H1 (cell line): ENCODE measurements around the gene PTPRC. TPM values are rescaled to one million over a fixed set of nuclear protein-coding genes. Genes with fewer than 3 reads are reported as not detected.

Experiments
- CTCF ChIA-PET: fragments of 300-600 bp; sonication (Branson Sonifier 250); formaldehyde crosslinking; loops from one replicate; lab custom pipeline; 2021; ENCODE audit not compliant: partially characterized antibody; lab: Charles Lee
- POLR2A ChIA-PET: fragments of 300-600 bp; sonication (Branson Sonifier 250); formaldehyde crosslinking; loops from one replicate; lab custom pipeline; 2021; ENCODE audit warnings: inconsistent platforms; ENCODE audit not compliant: partially characterized antibody; lab: Charles Lee
- DNase-seq, 2 experiments: peaks; one replicate each; pipeline versions ENCODE4 v3.0.0 to v3.0.0-alpha.2; 2010 to 2022; ENCODE audit warnings: low spot score in 2 of 2, low read depth in 1 of 2, mixed read lengths in 1 of 2
- FAIRE-seq: peaks from 2 replicates; lab custom pipeline; 2011; peaks lifted over from hg19 to GRCh38; lab: Jason Lieb, UNC
- H2AFZ ChIP-seq: 2 replicates; pipeline ENCODE4 v1.8.1; 2012; ENCODE audit warnings: low read length, inconsistent platforms
- H2AK5ac ChIP-seq: 2 replicates; pipeline ENCODE4 v1.6.1; 2013; ENCODE audit warnings: low read depth, low read length
- H2BK120ac ChIP-seq: replicated peaks from 2 replicates; pipeline ENCODE3; 2013; ENCODE audit warnings: low read depth, low read length, inconsistent platforms
- H2BK12ac ChIP-seq: 2 replicates; pipeline ENCODE4 v1.6.1; 2013; ENCODE audit warnings: low read depth, low read length
- H2BK15ac ChIP-seq: 2 replicates; pipeline ENCODE4 v1.6.1; 2013; ENCODE audit warnings: low read length
- H2BK20ac ChIP-seq: 2 replicates; pipeline ENCODE4 v1.6.1; 2013; ENCODE audit warnings: low read length
- H2BK5ac ChIP-seq: 2 replicates; pipeline ENCODE4 v1.6.1; 2013; ENCODE audit warnings: low read depth, low read length
- H3K14ac ChIP-seq: 2 replicates; pipeline ENCODE4 v1.6.1; 2013; ENCODE audit warnings: inconsistent platforms; ENCODE audit not compliant: insufficient read length
- H3K18ac ChIP-seq: 2 replicates; pipeline ENCODE4 v1.6.1; 2013; ENCODE audit warnings: low read length; ENCODE audit errors: extremely low read depth
- H3K23ac ChIP-seq: 2 replicates; pipeline ENCODE4 v1.6.1; 2013; ENCODE audit warnings: inconsistent platforms; ENCODE audit not compliant: insufficient read length
- H3K23me2 ChIP-seq: 2 replicates; pipeline ENCODE4 v1.6.1; 2013; ENCODE audit warnings: low read depth, low read length
- H3K27ac ChIP-seq: 2 replicates; pipeline ENCODE4 v1.6.1; 2011; ENCODE audit warnings: low read depth, low read length, inconsistent platforms
- H3K27me3 ChIP-seq, 4 experiments: replicated peaks in 1 of 4; 1 replicate in 1 of 4; 2 replicates in 3 of 4; pipeline versions ENCODE4 v1.6.1 to v1.8.1; 2011 to 2013; ENCODE audit warnings: low read length in 3 of 4, mild to moderate bottlenecking in 3 of 4, inconsistent platforms in 2 of 4, mixed read lengths in 2 of 4, moderate library complexity in 1 of 4; ENCODE audit not compliant: control insufficient read depth in 3 of 4, insufficient read depth in 3 of 4; ENCODE audit errors: extremely low read depth in 1 of 4
- H3K36me3 ChIP-seq, 4 experiments: 2 replicates each; pipeline versions ENCODE4 v1.6.1 to v1.8.1; 2011 to 2013; ENCODE audit warnings: mild to moderate bottlenecking in 4 of 4, low read length in 3 of 4, moderate library complexity in 2 of 4, control low read depth in 1 of 4, inconsistent platforms in 1 of 4; ENCODE audit not compliant: insufficient read depth in 4 of 4, control insufficient read depth in 2 of 4
- H3K4ac ChIP-seq: replicated peaks from 2 replicates; pipeline ENCODE3; 2013; ENCODE audit warnings: low read length, low read depth, mixed read lengths, inconsistent platforms; ENCODE audit not compliant: insufficient read length
- H3K4me1 ChIP-seq, 4 experiments: replicated peaks in 1 of 4; 1 replicate in 1 of 4; 2 replicates in 3 of 4; pipeline versions ENCODE4 v1.6.1 to v1.8.1; 2011 to 2013; ENCODE audit warnings: low read length in 3 of 4, inconsistent platforms in 2 of 4, mixed read lengths in 1 of 4; ENCODE audit not compliant: insufficient read depth in 4 of 4, control insufficient read depth in 3 of 4
- H3K4me2 ChIP-seq, 2 experiments: 2 replicates each; pipeline versions ENCODE4 v1.6.1 to v1.8.1; 2011 to 2013; ENCODE audit warnings: low read depth in 2 of 2, low read length in 2 of 2, control low read depth in 1 of 2, inconsistent platforms in 1 of 2, mild to moderate bottlenecking in 1 of 2; ENCODE audit not compliant: insufficient read depth in 1 of 2
- H3K4me3 ChIP-seq, 4 experiments: fragments of 200-600, 300-600 bp in 1 of 4; sonication (generic), shearing (Covaris generic), sonication (Bioruptor Twin) in 1 of 4; 2 replicates each; pipeline versions ENCODE4 v1.5.1 to v1.8.1; 2011 to 2016; ENCODE audit warnings: low read length in 4 of 4, low read depth in 3 of 4, control low read depth in 2 of 4, inconsistent platforms in 2 of 4, mild to moderate bottlenecking in 2 of 4, mixed read lengths in 1 of 4, moderate library complexity in 1 of 4; ENCODE audit not compliant: insufficient read depth in 2 of 4; ENCODE audit errors: extremely low read depth in 1 of 4
- H3K56ac ChIP-seq: replicated peaks from 2 replicates; pipeline ENCODE3; 2013; ENCODE audit warnings: low read depth, mild to moderate bottlenecking, mixed read lengths, low read length, inconsistent platforms; ENCODE audit not compliant: insufficient read length
- H3K79me1 ChIP-seq: 2 replicates; pipeline ENCODE4 v1.6.1; 2013; ENCODE audit warnings: low read depth, low read length, control low read depth
- H3K79me2 ChIP-seq, 2 experiments: 2 replicates each; pipeline versions ENCODE4 v1.6.1 to v1.8.1; 2012 to 2013; ENCODE audit warnings: low read length in 2 of 2, mild to moderate bottlenecking in 2 of 2, inconsistent platforms in 1 of 2; ENCODE audit not compliant: insufficient read depth in 2 of 2, control insufficient read depth in 1 of 2
- H3K9ac ChIP-seq, 4 experiments: replicated peaks in 1 of 4; 1 replicate in 1 of 4; 2 replicates in 3 of 4; pipeline versions ENCODE4 v1.6.1 to v1.8.1; 2011 to 2013; ENCODE audit warnings: low read depth in 3 of 4, low read length in 3 of 4, control low read depth in 2 of 4, mild to moderate bottlenecking in 2 of 4, moderate library complexity in 2 of 4, inconsistent platforms in 1 of 4; ENCODE audit errors: extremely low read depth in 1 of 4
- H3K9me3 ChIP-seq, 2 experiments: 2 replicates each; pipeline versions ENCODE4 v1.6.1 to v1.8.1; 2012 to 2013; ENCODE audit warnings: mild to moderate bottlenecking in 2 of 2, moderate library complexity in 2 of 2, control low read depth in 1 of 2, inconsistent platforms in 1 of 2, low read depth in 1 of 2, low read length in 1 of 2, mixed read lengths in 1 of 2; ENCODE audit not compliant: insufficient read depth in 2 of 2
- H4K20me1 ChIP-seq, 2 experiments: replicated peaks in 1 of 2; 2 replicates each; pipeline versions ENCODE3 to v1.8.1; 2011 to 2013; ENCODE audit warnings: inconsistent platforms in 2 of 2, low read length in 2 of 2, mild to moderate bottlenecking in 1 of 2; ENCODE audit not compliant: insufficient read depth in 2 of 2, control insufficient read depth in 1 of 2
- H4K5ac ChIP-seq: 2 replicates; pipeline ENCODE4 v1.6.1; 2013; ENCODE audit warnings: low read length, low read depth, mixed read lengths, inconsistent platforms; ENCODE audit not compliant: insufficient read length
- H4K8ac ChIP-seq: 2 replicates; pipeline ENCODE4 v1.8.0; 2013; ENCODE audit warnings: mild to moderate bottlenecking, moderate library complexity, low read length, inconsistent platforms; ENCODE audit not compliant: insufficient read depth; ENCODE audit errors: extremely low read depth
- H4K91ac ChIP-seq: replicated peaks from 2 replicates; pipeline ENCODE3; 2013; ENCODE audit warnings: low read length, mixed read lengths, inconsistent platforms; ENCODE audit not compliant: insufficient read length
- CBX8 ChIP-seq: fragments of 300-800, 300-1000 bp; sonication (generic); IDR thresholded peaks from 2 replicates; pipeline ENCODE4 v1.7.1; 2016; ENCODE audit warnings: low read depth, low read length, borderline replicate concordance
- CREB1 ChIP-seq: IDR thresholded peaks from 2 replicates; pipeline ENCODE4 v1.6.1; 2012; ENCODE audit warnings: inconsistent platforms
- CTBP2 ChIP-seq: IDR thresholded peaks from 2 replicates; pipeline ENCODE4 v1.7.0; 2011; ENCODE audit warnings: borderline replicate concordance, mild to moderate bottlenecking, moderate library complexity, mixed read lengths, low read length; ENCODE audit not compliant: insufficient read depth, insufficient read length
- HDAC2 ChIP-seq, 2 experiments: fragments of 300-600 bp in 1 of 2; sonication (generic) in 1 of 2; IDR thresholded peaks; 2 replicates each; pipeline ENCODE4 v1.6.1; 2011 to 2012; ENCODE audit warnings: low read depth in 2 of 2, low read length in 2 of 2, mild to moderate bottlenecking in 2 of 2, moderate library complexity in 2 of 2, borderline replicate concordance in 1 of 2, inconsistent platforms in 1 of 2
- KDM4A ChIP-seq: IDR thresholded peaks from one replicate; pipeline ENCODE4 v1.7.1; 2012; ENCODE audit warnings: low read depth, mild to moderate bottlenecking, moderate library complexity, low read length, inconsistent platforms; ENCODE audit not compliant: severe bottlenecking
- MAFK ChIP-seq: IDR thresholded peaks from 2 replicates; pipeline ENCODE4 v1.6.1; 2012; ENCODE audit warnings: low read depth, mild to moderate bottlenecking, improper control_type of control experiment, low read length
- NANOG ChIP-seq: IDR thresholded peaks from 2 replicates; pipeline ENCODE4 v1.6.1; 2011; ENCODE audit warnings: low read length, low read depth, mild to moderate bottlenecking, inconsistent platforms; ENCODE audit not compliant: insufficient read depth, poor library complexity, severe bottlenecking
- RFX5 ChIP-seq: IDR thresholded peaks from 2 replicates; pipeline ENCODE4 v1.6.1; 2011; ENCODE audit warnings: low read depth, low read length, improper control_type of control experiment, borderline replicate concordance
- SAP30 ChIP-seq: fragments of 300-600 bp; sonication (generic); IDR thresholded peaks from 2 replicates; pipeline ENCODE4 v1.7.1; 2012; ENCODE audit warnings: low read length, moderate library complexity, mild to moderate bottlenecking, inconsistent platforms; ENCODE audit not compliant: insufficient read depth, insufficient replicate concordance
- SIX5 ChIP-seq: IDR thresholded peaks from 2 replicates; pipeline ENCODE4 v1.6.1; 2011; ENCODE audit warnings: mild to moderate bottlenecking, low read depth, low read length
- SP2 ChIP-seq: IDR thresholded peaks from 2 replicates; pipeline ENCODE4 v1.6.1; 2012; ENCODE audit warnings: mild to moderate bottlenecking, low read length, inconsistent platforms
- SUZ12 ChIP-seq: fragments of 200-600 bp; sonication (generic); IDR thresholded peaks from 2 replicates; pipeline ENCODE4 v1.6.1; 2012; ENCODE audit warnings: mild to moderate bottlenecking, inconsistent platforms, low read length, moderate library complexity, mixed read lengths
- YY1 ChIP-seq: IDR thresholded peaks from 2 replicates; pipeline ENCODE4 v1.6.1; 2011; ENCODE audit warnings: low read depth, mild to moderate bottlenecking, low read length
- WGBS, 2 experiments: shearing (Covaris generic) in 1 of 2; methylation state at CpG; one replicate each; pipeline versions ENCODE4 v1.1.6 to v1.1.7; 2013 to 2015; ENCODE audit warnings: low lambda C conversion rate in 2 of 2, mixed read lengths in 2 of 2, inconsistent platforms in 1 of 2, low coverage in 1 of 2, missing lambda C conversion rate in 1 of 2; ENCODE audit not compliant: insufficient replicate concordance in 2 of 2, insufficient coverage in 1 of 2, insufficient read length in 1 of 2; ENCODE audit errors: extremely low coverage in 1 of 2, missing lambda C conversion rate in 1 of 2; 5-methylcytosine and 5-hydroxymethylcytosine counted together
- polyA plus RNA-seq, 7 experiments: library from polyadenylated mRNA; depleted of rRNA in 3 of 7; stranded (reverse) in 5 of 7; unstranded in 2 of 7; fragments of >200 nt in 5 of 7; fragments of 200-250 nt in 2 of 7; gene quantifications; 1 replicate in 5 of 7; 2 replicates in 1 of 7; 4 replicates in 1 of 7; pipeline versions ENCODE4 v1.2.1 to v1.2.3, GENCODE V29; 2011 to 2013; ENCODE audit warnings: missing spikeins in 2 of 7, mixed read lengths in 2 of 7
- total RNA-seq: library from RNA; stranded (reverse); fragmentation: NEBNext Ultra II Directional; extraction: Animal tissue kit (Norgen Biotek cat#: 25700); gene quantifications from 2 replicates; pipeline ENCODE4 v1.2.1, GENCODE V29; 2021

Gene PTPRC
- total and polyA plus RNA-seq, 2 of the 8 experiments (the other 6 are each of a cell fraction or from before 2014, with no cell fraction given): 0.05 TPM; not detected in 1

DNA sequence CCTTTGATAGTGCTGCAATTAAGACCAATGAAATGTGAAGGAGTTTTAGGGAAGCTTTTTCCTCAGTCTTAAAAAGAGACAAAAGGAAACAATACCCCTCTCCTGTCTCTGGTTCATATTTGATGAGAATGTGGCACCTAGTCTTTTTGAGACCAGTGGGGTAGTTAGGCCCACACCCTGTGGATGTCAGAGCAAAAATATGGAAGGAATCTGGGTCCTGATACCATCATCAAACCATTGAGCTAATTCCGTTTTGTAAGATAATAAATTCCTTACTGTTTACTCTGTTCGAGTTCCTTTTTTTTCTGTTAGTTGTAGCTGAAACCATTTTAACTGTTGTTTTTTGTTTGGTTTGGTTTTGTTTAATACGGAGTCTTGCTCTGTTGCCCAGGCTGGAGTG is 33.3 kb downstream of the PTPRC start:
- H3K36me3 ChIP-seq: no peaks in the 10 kb centered on the region
- no peak overlapping the region for H3K56ac ChIP-seq
- no peak overlapping the region for H3K4me3 ChIP-seq
- H3K9ac ChIP-seq: no peak overlapping the region
- FAIRE-seq (no peak), DNase-seq (no peak)
- no peak overlapping the region for H3K27ac ChIP-seq
- H2BK12ac ChIP-seq: no peak overlapping the region
- no peak overlapping the region for H4K8ac ChIP-seq
- no peak overlapping the region for H3K14ac ChIP-seq
- no peak overlapping the region for H2AFZ ChIP-seq
- H3K23ac ChIP-seq: no peak overlapping the region
- 93% methylated on average over 3 of the region's 3 CpGs; no CpG with 5 or more reads in 1 of the 2 experiments for WGBS, 2 experiments
- H4K91ac ChIP-seq: no peak overlapping the region
- H2BK5ac ChIP-seq: no peak overlapping the region
- no peaks in the 10 kb centered on the region for H3K27me3 ChIP-seq
- CTCF ChIA-PET: interaction anchor here (0.7 to 1.9 kb wide), 3 partner anchors 10 to 519 kb away, joined by 3 to 6 read pairs (median 3); no protein-coding TSS in a partner anchor
- no peaks in the 10 kb centered on the region for H3K23me2 ChIP-seq
- no peaks in the 10 kb centered on the region for H3K9me3 ChIP-seq
- no peak overlapping the region for H2BK120ac ChIP-seq
- no peak overlapping the region for H2BK15ac ChIP-seq
- no peak overlapping the region for H3K4me2 ChIP-seq
- H4K5ac ChIP-seq: no peak overlapping the region
- H3K4me1 ChIP-seq: 0 out of 7 replicates have a peak, but pooled peaks cover 0 to 3% (median 0%) of the 10 kb centered on the region in 4 experiments
- no peak overlapping the region for H3K4ac ChIP-seq
- H2BK20ac ChIP-seq: no peak overlapping the region
- POLR2A ChIA-PET: no interaction called here
- no peaks in the 10 kb centered on the region for H4K20me1 ChIP-seq
- TF ChIP-seq KDM4A: no peak
- no peak for TF ChIP-seq SAP30
- no peak for TF ChIP-seq RFX5
- TF ChIP-seq CBX8: no peak
- no peak for TF ChIP-seq NANOG
- TF ChIP-seq HDAC2 (IDR thresholded peaks at IDR 0.05; ENCODE audit: borderline replicate concordance in 1 of 2, low read depth in 2 of 2, low read length in 2 of 2): no peak
- no peak for TF ChIP-seq SUZ12
- no peak for TF ChIP-seq YY1
- TF ChIP-seq CTBP2: no peak
- no peak for TF ChIP-seq MAFK
- no peak for TF ChIP-seq SIX5
- TF ChIP-seq CREB1: no peak
- TF ChIP-seq SP2: no peak
- no peak overlapping the region for H3K18ac ChIP-seq
- H3K79me1 ChIP-seq: no peaks in the 10 kb centered on the region
- no peaks in the 10 kb centered on the region for H3K79me2 ChIP-seq
- no peak overlapping the region for H2AK5ac ChIP-seq
